ENCODE results near the gene MYO15A. TPM values are rescaled to one million over a fixed set of nuclear protein-coding genes. Genes with fewer than 3 reads are reported as not detected.
A peak's percentile ranks its signal among the peaks of the same experiment; 100 is the strongest.

MYO15A gene
- total and polyA plus RNA-seq, 2 donors (not counting 1 experiment from before 2014, with no cell fraction given), result 0.42 to 2.0 TPM

DNA sequence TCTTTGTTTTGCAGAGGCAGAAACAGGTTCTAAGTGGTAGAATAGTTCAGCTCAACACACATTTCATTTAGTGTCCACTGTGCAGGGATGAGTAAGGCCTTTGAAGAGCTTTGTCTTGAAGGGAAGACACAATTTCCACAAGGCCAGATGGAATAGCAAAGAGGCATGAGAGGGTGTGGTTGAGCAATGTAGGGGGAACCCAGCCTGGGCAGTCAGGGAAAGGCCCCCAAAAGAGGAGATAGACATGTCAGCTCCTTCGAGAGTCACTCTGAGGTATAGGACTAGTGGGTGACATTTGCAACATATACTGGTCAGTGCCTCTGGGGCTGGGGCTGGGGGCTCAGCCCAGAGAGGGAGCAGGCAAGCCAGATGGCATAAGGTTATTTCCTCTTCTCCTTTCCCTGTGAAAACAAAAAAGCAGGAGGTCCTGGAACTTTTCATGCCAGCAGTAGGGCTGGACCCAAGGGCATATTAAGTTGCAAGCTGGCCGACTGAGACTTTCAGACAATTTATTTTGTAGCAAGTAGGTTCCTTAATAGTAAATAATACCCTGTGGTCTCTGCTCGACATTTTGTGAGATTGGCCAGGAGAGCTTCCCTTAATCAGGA lies 82.2 kb downstream of the MYO15A start:
- Histone ChIP-seq H3K4me1 (ENCODE audit: control insufficient read depth, extremely low read depth, insufficient read depth, low read length) (peaks cover 16% of the 10 kb centered on the region), H3K27ac (ENCODE audit: insufficient read depth, low read length) (no peak overlapping the region), H4K20me1 (ENCODE audit: control insufficient read depth, extremely low read depth, insufficient read depth, low read length) (no peaks in the 10 kb centered on the region), H3K9me3 (ENCODE audit: control insufficient read depth, insufficient read depth, low read depth, low read length) (no peaks in the 10 kb centered on the region), H3K4me3 (replicated peaks in 1 of 4; ENCODE audit: control extremely low read depth in 1 of 4, insufficient read depth in 1 of 4, low read depth in 3 of 4, low read length in 4 of 4) (no peak overlapping the region), H3K79me2 (ENCODE audit: control insufficient read depth, insufficient read depth, low read length) (peaks cover 89% of the 10 kb centered on the region), H2AFZ (ENCODE audit: low read length) (no peak overlapping the region), H3K4me2 (ENCODE audit: extremely low read depth, insufficient read depth, low read length) (no peak overlapping the region), H3K36me3 (ENCODE audit: control insufficient read depth, insufficient read depth, low read length) (peaks cover 10% of the 10 kb centered on the region), H3K27me3 (ENCODE audit: control insufficient read depth, insufficient read depth, low read length) (no peaks in the 10 kb centered on the region), H3K9ac (ENCODE audit: insufficient read depth, low read length) (no peak overlapping the region)
- DNase-seq (ENCODE audit: low read depth in 2 of 2), result no peak
- TF ChIP-seq EZH2 (IDR thresholded peaks at IDR 0.05; ENCODE audit: low read length, missing control alignments), result no peak
- TF ChIP-seq, protein P1, sequence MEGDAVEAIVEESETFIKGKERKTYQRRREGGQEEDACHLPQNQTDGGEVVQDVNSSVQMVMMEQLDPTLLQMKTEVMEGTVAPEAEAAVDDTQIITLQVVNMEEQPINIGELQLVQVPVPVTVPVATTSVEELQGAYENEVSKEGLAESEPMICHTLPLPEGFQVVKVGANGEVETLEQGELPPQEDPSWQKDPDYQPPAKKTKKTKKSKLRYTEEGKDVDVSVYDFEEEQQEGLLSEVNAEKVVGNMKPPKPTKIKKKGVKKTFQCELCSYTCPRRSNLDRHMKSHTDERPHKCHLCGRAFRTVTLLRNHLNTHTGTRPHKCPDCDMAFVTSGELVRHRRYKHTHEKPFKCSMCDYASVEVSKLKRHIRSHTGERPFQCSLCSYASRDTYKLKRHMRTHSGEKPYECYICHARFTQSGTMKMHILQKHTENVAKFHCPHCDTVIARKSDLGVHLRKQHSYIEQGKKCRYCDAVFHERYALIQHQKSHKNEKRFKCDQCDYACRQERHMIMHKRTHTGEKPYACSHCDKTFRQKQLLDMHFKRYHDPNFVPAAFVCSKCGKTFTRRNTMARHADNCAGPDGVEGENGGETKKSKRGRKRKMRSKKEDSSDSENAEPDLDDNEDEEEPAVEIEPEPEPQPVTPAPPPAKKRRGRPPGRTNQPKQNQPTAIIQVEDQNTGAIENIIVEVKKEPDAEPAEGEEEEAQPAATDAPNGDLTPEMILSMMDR (conservative IDR thresholded peaks at IDR 0.05 in 1 of 2, IDR thresholded peaks at IDR 0.05 in 1 of 2; ENCODE audit: low read depth in 1 of 2, low read length in 2 of 2), result no peak

GRCh38 chr17:18191236-18191667 lies 82.7 kb downstream of the MYO15A start:
- no peak overlapping the region for H3K9ac ChIP-seq (ENCODE audit: insufficient read depth, low read length)
- no peak overlapping the region for H3K27ac ChIP-seq (ENCODE audit: insufficient read depth, low read length)
- H4K20me1 ChIP-seq (ENCODE audit: control insufficient read depth, extremely low read depth, insufficient read depth, low read length), result no peaks in the 10 kb centered on the region
- H3K9me3 ChIP-seq (ENCODE audit: control insufficient read depth, insufficient read depth, low read depth, low read length), result no peaks in the 10 kb centered on the region
- DNase-seq (ENCODE audit: low read depth in 2 of 2), result peak in 1 of 2 donors; percentile 7
- no peaks in the 10 kb centered on the region for H3K27me3 ChIP-seq (ENCODE audit: control insufficient read depth, insufficient read depth, low read length)
- H2AFZ ChIP-seq (ENCODE audit: low read length), result no peak overlapping the region
- TF ChIP-seq, protein P1 (conservative IDR thresholded peaks at IDR 0.05 in 1 of 2, IDR thresholded peaks at IDR 0.05 in 1 of 2; ENCODE audit: low read depth in 1 of 2, low read length in 2 of 2), result no peak
- no peak for TF ChIP-seq EZH2 (IDR thresholded peaks at IDR 0.05; ENCODE audit: low read length, missing control alignments)
- H3K4me1 ChIP-seq (ENCODE audit: control insufficient read depth, extremely low read depth, insufficient read depth, low read length), result peaks cover 15% of the 10 kb centered on the region
- peaks cover 8% of the 10 kb centered on the region for H3K36me3 ChIP-seq (ENCODE audit: control insufficient read depth, insufficient read depth, low read length)
- H3K4me2 ChIP-seq (ENCODE audit: extremely low read depth, insufficient read depth, low read length), result no peak overlapping the region
- H3K79me2 ChIP-seq (ENCODE audit: control insufficient read depth, insufficient read depth, low read length), result peaks cover 84% of the 10 kb centered on the region
- no peak overlapping the region for H3K4me3 ChIP-seq (replicated peaks in 1 of 4; ENCODE audit: control extremely low read depth in 1 of 4, insufficient read depth in 1 of 4, low read depth in 3 of 4, low read length in 4 of 4)

DNA sequence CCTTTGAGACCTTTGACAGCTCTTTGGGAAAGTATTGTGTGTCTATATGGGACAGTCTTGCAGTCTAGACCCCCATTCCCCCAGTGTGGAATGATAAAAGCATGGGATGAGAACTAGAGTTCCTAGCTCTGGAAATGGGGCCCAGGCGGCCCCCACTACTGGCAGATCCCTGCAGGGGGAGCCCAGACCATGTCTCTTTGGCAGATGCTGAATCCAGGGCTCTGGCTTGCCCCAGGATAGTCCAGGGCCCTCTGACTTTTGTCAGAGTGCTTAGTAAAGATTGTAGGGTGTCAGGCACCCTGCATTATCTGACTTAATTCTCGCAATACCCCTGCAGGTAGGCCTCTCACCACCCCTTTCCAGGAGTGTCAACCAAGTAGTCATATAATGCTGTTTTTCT lies 83.4 kb downstream of the MYO15A start:
- H3K27me3 ChIP-seq (ENCODE audit: control insufficient read depth, insufficient read depth, low read length), result no peaks in the 10 kb centered on the region
- peaks cover 12% of the 10 kb centered on the region for H3K36me3 ChIP-seq (ENCODE audit: control insufficient read depth, insufficient read depth, low read length)
- TF ChIP-seq, protein P1 (conservative IDR thresholded peaks at IDR 0.05 in 1 of 2, IDR thresholded peaks at IDR 0.05 in 1 of 2; ENCODE audit: low read depth in 1 of 2, low read length in 2 of 2), result peak; percentile 19 to 30
- no peak for TF ChIP-seq EZH2 (IDR thresholded peaks at IDR 0.05; ENCODE audit: low read length, missing control alignments)
- H4K20me1 ChIP-seq (ENCODE audit: control insufficient read depth, extremely low read depth, insufficient read depth, low read length), result no peaks in the 10 kb centered on the region
- no peak overlapping the region for H3K9ac ChIP-seq (ENCODE audit: insufficient read depth, low read length)
- no peak overlapping the region for H3K4me2 ChIP-seq (ENCODE audit: extremely low read depth, insufficient read depth, low read length)
- H2AFZ ChIP-seq (ENCODE audit: low read length), result no peak overlapping the region
- peaks cover 78% of the 10 kb centered on the region for H3K79me2 ChIP-seq (ENCODE audit: control insufficient read depth, insufficient read depth, low read length)
- no peaks in the 10 kb centered on the region for H3K9me3 ChIP-seq (ENCODE audit: control insufficient read depth, insufficient read depth, low read depth, low read length)
- H3K4me1 ChIP-seq (ENCODE audit: control insufficient read depth, extremely low read depth, insufficient read depth, low read length), result peaks cover 14% of the 10 kb centered on the region
- H3K4me3 ChIP-seq (replicated peaks in 1 of 4; ENCODE audit: control extremely low read depth in 1 of 4, insufficient read depth in 1 of 4, low read depth in 3 of 4, low read length in 4 of 4), result no peak overlapping the region
- no peak overlapping the region for H3K27ac ChIP-seq (ENCODE audit: insufficient read depth, low read length)
- no peak for DNase-seq (ENCODE audit: low read depth in 2 of 2)
